ENCODE results near the gene GAS6.
"Not testable (repeated sequence)": the region's sequence is repeated elsewhere in the genome, so short reads cannot be mapped to it uniquely, and the experiment has no call there.

Gene GAS6

GRCh38 chr13:113863524-113864272 lies at the start of gene GAS6:
GAS6 (minus strand) TSS chr13:113864076; CDS start chr13:113863920, 156 bp downstream.
- DNase-seq, result no peak

- DNase-seq, result not testable (repeated sequence)
These were observed 49.5 kb upstream of the GAS6 start for GRCh38 chr13:113913408-113913807.

GRCh38 chr13:113912596-113912995 lies 48.7 kb upstream of the GAS6 start:
- no peak for DNase-seq

- no peak for DNase-seq
These were observed 44.0 kb upstream of the GAS6 start for GRCh38 chr13:113907635-113908617.

GRCh38 chr13:113906571-113906970 lies 42.7 kb upstream of the GAS6 start:
- no peak for DNase-seq

GRCh38 chr13:113905942-113906341 lies 42.1 kb upstream of the GAS6 start:
- no peak for DNase-seq

- DNase-seq, result no peak
These were observed 41.1 kb upstream of the GAS6 start for GRCh38 chr13:113905018-113905417.

- DNase-seq, result no peak
These were observed 40.5 kb upstream of the GAS6 start for GRCh38 chr13:113904411-113904810.

- no peak for DNase-seq
These were observed 40.0 kb upstream of the GAS6 start for GRCh38 chr13:113903912-113904311.

GRCh38 chr13:113902986-113903775 lies 39.3 kb upstream of the GAS6 start:
- no peak for DNase-seq

GRCh38 chr13:113902481-113902880 lies 38.6 kb upstream of the GAS6 start:
- no peak for DNase-seq

- DNase-seq, result no peak
These were observed 37.8 kb upstream of the GAS6 start for GRCh38 chr13:113901642-113902041.

GRCh38 chr13:113901231-113901630 lies 37.4 kb upstream of the GAS6 start:
- no peak for DNase-seq

- DNase-seq, result no peak
These were observed 36.8 kb upstream of the GAS6 start for GRCh38 chr13:113900646-113901045.

- no peak for DNase-seq
These were observed 34.5 kb upstream of the GAS6 start for GRCh38 chr13:113898391-113898790.

GRCh38 chr13:113897966-113898365 lies 34.1 kb upstream of the GAS6 start:
- DNase-seq, result no peak

GRCh38 chr13:113897161-113897560 lies 33.3 kb upstream of the GAS6 start:
- DNase-seq, result no peak

GRCh38 chr13:113895436-113895835 lies 31.6 kb upstream of the GAS6 start:
- DNase-seq, result no peak

GRCh38 chr13:113890774-113891480 lies 27.1 kb upstream of the GAS6 start:
- DNase-seq, result no peak

- no peak for DNase-seq
These were observed 25.6 kb upstream of the GAS6 start for GRCh38 chr13:113889467-113889866.

- no peak for DNase-seq
These were observed 24.9 kb upstream of the GAS6 start for GRCh38 chr13:113888701-113889330.

- DNase-seq, result no peak
These were observed 23.9 kb upstream of the GAS6 start for GRCh38 chr13:113887700-113888201.

Measured in activated CD4-positive, alpha-beta T cell treated with anti-CD3 and anti-CD28 coated beads for 4 hours (primary cell).